K562 (cell line): ENCODE data around the gene VNN1. TPM values are rescaled to one million over a fixed set of nuclear protein-coding genes. Genes with fewer than 3 reads are reported as not detected.

ENCODE experiments used
- ATAC-seq: fragments of 200-7000 bp; cut with Tn5 transposase; 3 replicates; pipeline ENCODE4 v1.9.1; 2020; ENCODE audit warnings: moderate library complexity
- BruUV-seq: library from RNA; stranded (reverse); fragments of 400-500 nt; replicated peaks from 2 replicates; lab custom pipeline; 2021; lab: Mats Ljungman, UMichigan
- CTCF ChIA-PET: fragments of 300-600 bp; formaldehyde crosslinking; extraction: SDS; loops from one replicate; lab custom pipeline; 2021; ENCODE audit warnings: low intra/inter-chr PET ratio; lab: Yijun Ruan, JAX
- POLR2A ChIA-PET: fragments of 300-600, 350-650 bp; sonication (Branson Sonifier 250); formaldehyde crosslinking; extraction: SDS; loops from one replicate; lab custom pipeline; 2021; ENCODE audit warnings: antibody characterized with exemption, inconsistent platforms; lab: Yijun Ruan, JAX
- DNase-seq, 4 experiments: peaks; one replicate each; pipeline versions ENCODE4 v3.0.0 to v3.0.0-alpha.2; 2011 to 2018; ENCODE audit warnings: low spot score in 3 of 4, mixed read lengths in 3 of 4; ENCODE audit errors: extremely low read depth in 1 of 4
- FAIRE-seq: peaks from 2 replicates; lab custom pipeline; 2011; peaks lifted over from hg19 to GRCh38; lab: Jason Lieb, UNC
- H2AFZ ChIP-seq: 2 replicates; pipeline ENCODE4 v1.6.0; 2011; ENCODE audit warnings: low read depth, low read length, control low read depth, inconsistent platforms
- H3K27ac ChIP-seq: fragments of 200-600 bp; 3 replicates; pipeline ENCODE4 v1.8.0; 2011; ENCODE audit warnings: low read depth, mild to moderate bottlenecking, control low read depth, inconsistent platforms, low read length, moderate library complexity, mixed read lengths; ENCODE audit errors: extremely low read depth
- H3K27me3 ChIP-seq, 2 experiments: fragments of 300-600 bp in 1 of 2; 2 replicates in 1 of 2; 3 replicates in 1 of 2; pipeline versions ENCODE4 v1.6.0 to v1.8.0; 2011; ENCODE audit warnings: inconsistent platforms in 2 of 2, low read length in 2 of 2, mild to moderate bottlenecking in 1 of 2, mixed read lengths in 1 of 2, moderate library complexity in 1 of 2; ENCODE audit not compliant: control insufficient read depth in 2 of 2, insufficient read depth in 2 of 2
- H3K36me3 ChIP-seq: fragments of 300-600 bp; 3 replicates; pipeline ENCODE4 v1.8.0; 2011; ENCODE audit warnings: mild to moderate bottlenecking, low read length, inconsistent platforms; ENCODE audit not compliant: control insufficient read depth, insufficient read depth
- H3K4me1 ChIP-seq, 2 experiments: fragments of 200-600 bp in 1 of 2; replicated peaks in 1 of 2; 2 replicates in 1 of 2; 3 replicates in 1 of 2; pipeline versions ENCODE4 v1.5.1 to v1.8.0; 2011; ENCODE audit warnings: inconsistent platforms in 2 of 2, low read length in 2 of 2, mild to moderate bottlenecking in 1 of 2, mixed read lengths in 1 of 2, moderate library complexity in 1 of 2; ENCODE audit not compliant: control insufficient read depth in 2 of 2, insufficient read depth in 2 of 2
- H3K4me2 ChIP-seq: 2 replicates; pipeline ENCODE4 v1.6.1; 2011; ENCODE audit warnings: low read length, control low read depth, inconsistent platforms, mixed read lengths; ENCODE audit not compliant: insufficient read depth
- H3K4me3 ChIP-seq: fragments of 200-600 bp; sonication (generic), shearing (Covaris generic); 2 replicates; pipeline ENCODE4 v1.5.1; 2016; ENCODE audit warnings: control low read depth, inconsistent platforms
- H3K79me2 ChIP-seq: fragments of 200-600 bp; 3 replicates; pipeline ENCODE4 v1.8.0; 2011; ENCODE audit warnings: low read length, inconsistent platforms; ENCODE audit not compliant: control insufficient read depth, insufficient read depth
- H3K9ac ChIP-seq, 2 experiments: 2 replicates each; pipeline versions ENCODE4 v1.6.0 to v1.6.1; 2011; ENCODE audit warnings: low read depth in 2 of 2, low read length in 2 of 2, control low read depth in 1 of 2, inconsistent platforms in 1 of 2, mild to moderate bottlenecking in 1 of 2, mixed read lengths in 1 of 2; ENCODE audit not compliant: insufficient read depth in 1 of 2
- H3K9me1 ChIP-seq: one replicate; pipeline ENCODE4 v1.6.0; 2011; ENCODE audit warnings: inconsistent platforms, mild to moderate bottlenecking, low read length, moderate library complexity; ENCODE audit not compliant: control insufficient read depth, insufficient read depth
- H3K9me3 ChIP-seq: replicated peaks from 2 replicates; pipeline ENCODE4 v1.5.1; 2011; ENCODE audit warnings: low read depth, low read length, inconsistent platforms; ENCODE audit not compliant: control insufficient read depth, insufficient read depth
- H4K20me1 ChIP-seq: replicated peaks from 2 replicates; pipeline ENCODE4 v1.6.1; 2011; ENCODE audit warnings: low read length, inconsistent platforms, mixed read lengths; ENCODE audit not compliant: control insufficient read depth, insufficient read depth
- BCL6 ChIP-seq: fragments of 250-450 bp; sonication (Bioruptor Pico); IDR thresholded peaks from 2 replicates; pipeline ENCODE4 v1.4.0; 2020
- MCM7 ChIP-seq, 2 experiments: fragments of 450-650 bp; IDR thresholded peaks; 2 replicates each; pipeline ENCODE4 v1.6.1; 2016 to 2018
- OTX1 ChIP-seq: fragments of 450-650 bp; formaldehyde crosslinking; IDR thresholded peaks from 2 replicates; pipeline ENCODE4 v1.4.0; 2022; ENCODE audit warnings: mild to moderate bottlenecking
- WGBS: fragments of 100-300 bp; shearing (Covaris generic); methylation state at CpG from one replicate; pipeline ENCODE4 v1.1.6; 2016; ENCODE audit warnings: low coverage, mixed read lengths; ENCODE audit not compliant: insufficient coverage; ENCODE audit errors: missing lambda C conversion rate; 5-methylcytosine and 5-hydroxymethylcytosine counted together
- in situ Hi-C: fragments of 300-500 bp; cut with MboI; formaldehyde crosslinking; loops from 4 replicates; pipeline ENCODE4 v1.15.0; 2018; ENCODE audit warnings: inconsistent platforms, mixed read lengths
- intact Hi-C: fragments of 100-400 bp; cut with micrococcal nuclease; formaldehyde crosslinking; loops from 2 replicates; pipeline ENCODE4 v1.14.2; 2022
- polyA plus RNA-seq, 8 experiments: library from polyadenylated mRNA; depleted of rRNA in 4 of 8; stranded (reverse) in 5 of 8; unstranded in 3 of 8; fragments of >200 nt; fragmentation: Nextera tagmentation in 2 of 8; fragmentation: Illumina TruSeq in 1 of 8; extraction: Ambion mirVana in 2 of 8; extraction: Trizol in 1 of 8; gene quantifications; 2 replicates each; pipeline versions ENCODE4 v1.2.1 to v1.2.3, GENCODE V29; 2011 to 2014; ENCODE audit warnings: inconsistent platforms in 1 of 8, missing spikeins in 1 of 8
- total RNA-seq, 7 experiments: library from RNA; depleted of rRNA in 6 of 7; stranded (reverse); fragments of >200 nt in 6 of 7; fragmentation: Illumina TruSeq in 2 of 7; extraction: Trizol in 2 of 7; gene quantifications; 2 replicates each; pipeline versions ENCODE4 v1.2.1 to v1.2.3, GENCODE V29; 2011 to 2021; ENCODE audit warnings: low replicate concordance in 1 of 7
- TF ChIP-seq, protein P1 (sequence below): fragments of 450-650 bp; IDR thresholded peaks from 2 replicates; pipeline ENCODE4 v1.6.1; 2016; ENCODE audit warnings: missing biosample characterization, missing genetic modification characterization
- TF ChIP-seq, protein P2 (sequence below): fragments of 250-450 bp; sonication (Bioruptor Pico); IDR thresholded peaks from 2 replicates; pipeline ENCODE4 v1.4.0; 2020
- TF ChIP-seq, protein P3 (sequence below): fragments of 450-650 bp; IDR thresholded peaks from 2 replicates; pipeline ENCODE4 v1.6.1; 2014; ENCODE audit warnings: low read depth, mild to moderate bottlenecking, moderate library complexity, borderline replicate concordance

The VNN1 gene
- total and polyA plus RNA-seq, 9 of the 15 experiments (the other 6 are each of a cell fraction or from before 2014, with no cell fraction given): not detected

DNA sequence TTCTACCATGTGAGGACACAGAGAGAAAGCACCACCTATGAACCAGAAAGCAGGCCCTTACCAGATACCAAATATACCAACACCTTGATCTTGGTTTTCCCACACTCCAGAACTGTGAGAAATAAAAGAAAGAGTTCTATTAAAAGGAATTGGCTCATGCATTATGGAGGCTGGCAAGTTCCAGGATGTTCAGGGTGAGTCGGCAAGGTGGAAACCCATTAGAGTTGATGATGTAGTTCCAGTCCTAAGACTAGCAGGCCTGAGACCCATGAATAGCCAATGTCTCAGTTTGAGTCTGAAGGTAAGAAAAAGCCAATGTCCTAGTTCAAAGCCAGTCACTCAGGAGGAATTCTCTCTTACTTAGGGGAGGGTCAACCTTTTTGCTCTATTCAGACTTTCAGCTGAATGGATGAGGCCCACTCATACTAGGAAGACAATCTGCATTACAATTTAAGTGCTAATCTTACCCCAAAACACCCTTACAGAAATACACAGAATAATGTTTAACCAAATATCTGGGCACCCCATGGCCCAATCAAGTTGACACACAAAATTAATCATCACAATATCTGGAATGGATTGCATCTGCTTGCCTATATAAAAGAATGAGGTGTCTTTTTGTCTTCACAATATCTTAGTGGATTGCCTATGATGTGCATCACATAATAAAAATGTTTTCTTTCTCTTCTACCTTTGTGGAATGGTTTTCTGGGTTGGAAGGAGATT, 49.4 kb downstream of the VNN1 start:
- Histone ChIP-seq H3K9ac (no peak overlapping the region), H3K27ac (no peak overlapping the region), H4K20me1 (no peaks in the 10 kb centered on the region), H3K9me1 (no peaks in the 10 kb centered on the region), H2AFZ (no peak overlapping the region), H3K79me2 (no peaks in the 10 kb centered on the region), H3K4me1 (no peaks in the 10 kb centered on the region), H3K9me3 (no peaks in the 10 kb centered on the region), H3K36me3 (no peaks in the 10 kb centered on the region), H3K27me3 (peaks cover 0 to 5% of the 10 kb centered on the region in 2 experiments; a peak in 1 of 5 replicates), H3K4me3 (no peak overlapping the region), H3K4me2 (no peak overlapping the region)
- TF ChIP-seq MCM7 (IDR thresholded peaks at IDR 0.05) (no peak), OTX1 (CRISPR knock-in tag) (no peak), BCL6 (CRISPR knock-in tag) (no peak)
- intact Hi-C loops: loop anchor here (5.0 to 10.0 kb wide), 5 partner anchors 132 to 880 kb away; no protein-coding TSS in a partner anchor
- no peak for ATAC-seq
- WGBS: 0% methylated on average over 1 of the region's 1 CpG
- CTCF ChIA-PET: no interaction called here
- no TSS peak for BruUV-seq
- in situ Hi-C loops: no loop called here
- POLR2A ChIA-PET: no interaction called here
- no peak for FAIRE-seq
- no peak for DNase-seq

DNA sequence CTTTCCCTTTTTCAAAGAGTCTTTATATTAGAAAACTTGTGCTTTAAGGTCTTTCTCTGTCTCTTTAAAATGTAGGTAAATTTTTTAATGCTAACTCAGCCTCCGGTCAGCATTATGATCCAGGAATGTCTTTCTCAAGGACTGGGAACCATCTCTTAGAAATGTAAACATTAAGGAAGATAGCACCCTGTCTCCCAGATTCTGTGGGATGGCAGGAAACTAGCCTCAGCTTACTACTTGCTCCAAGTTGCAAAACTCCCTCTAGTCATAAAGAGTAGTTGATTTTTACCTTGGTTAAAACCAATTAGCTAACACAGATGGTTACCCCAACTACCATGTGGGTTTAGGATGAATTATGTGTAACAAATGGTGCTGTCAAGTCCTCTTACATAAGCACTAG, 50.2 kb downstream of the VNN1 start:
- 0% methylated on average over 1 of the region's 1 CpG for WGBS
- intact Hi-C loops (loop anchor here (10.0 kb wide), 3 partner anchors 161 to 881 kb away; no protein-coding TSS in a partner anchor), in situ Hi-C loops (no loop called here)
- TF ChIP-seq, protein P1, sequence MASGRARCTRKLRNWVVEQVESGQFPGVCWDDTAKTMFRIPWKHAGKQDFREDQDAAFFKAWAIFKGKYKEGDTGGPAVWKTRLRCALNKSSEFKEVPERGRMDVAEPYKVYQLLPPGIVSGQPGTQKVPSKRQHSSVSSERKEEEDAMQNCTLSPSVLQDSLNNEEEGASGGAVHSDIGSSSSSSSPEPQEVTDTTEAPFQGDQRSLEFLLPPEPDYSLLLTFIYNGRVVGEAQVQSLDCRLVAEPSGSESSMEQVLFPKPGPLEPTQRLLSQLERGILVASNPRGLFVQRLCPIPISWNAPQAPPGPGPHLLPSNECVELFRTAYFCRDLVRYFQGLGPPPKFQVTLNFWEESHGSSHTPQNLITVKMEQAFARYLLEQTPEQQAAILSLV (tag): no peak
- TF ChIP-seq, protein P2, sequence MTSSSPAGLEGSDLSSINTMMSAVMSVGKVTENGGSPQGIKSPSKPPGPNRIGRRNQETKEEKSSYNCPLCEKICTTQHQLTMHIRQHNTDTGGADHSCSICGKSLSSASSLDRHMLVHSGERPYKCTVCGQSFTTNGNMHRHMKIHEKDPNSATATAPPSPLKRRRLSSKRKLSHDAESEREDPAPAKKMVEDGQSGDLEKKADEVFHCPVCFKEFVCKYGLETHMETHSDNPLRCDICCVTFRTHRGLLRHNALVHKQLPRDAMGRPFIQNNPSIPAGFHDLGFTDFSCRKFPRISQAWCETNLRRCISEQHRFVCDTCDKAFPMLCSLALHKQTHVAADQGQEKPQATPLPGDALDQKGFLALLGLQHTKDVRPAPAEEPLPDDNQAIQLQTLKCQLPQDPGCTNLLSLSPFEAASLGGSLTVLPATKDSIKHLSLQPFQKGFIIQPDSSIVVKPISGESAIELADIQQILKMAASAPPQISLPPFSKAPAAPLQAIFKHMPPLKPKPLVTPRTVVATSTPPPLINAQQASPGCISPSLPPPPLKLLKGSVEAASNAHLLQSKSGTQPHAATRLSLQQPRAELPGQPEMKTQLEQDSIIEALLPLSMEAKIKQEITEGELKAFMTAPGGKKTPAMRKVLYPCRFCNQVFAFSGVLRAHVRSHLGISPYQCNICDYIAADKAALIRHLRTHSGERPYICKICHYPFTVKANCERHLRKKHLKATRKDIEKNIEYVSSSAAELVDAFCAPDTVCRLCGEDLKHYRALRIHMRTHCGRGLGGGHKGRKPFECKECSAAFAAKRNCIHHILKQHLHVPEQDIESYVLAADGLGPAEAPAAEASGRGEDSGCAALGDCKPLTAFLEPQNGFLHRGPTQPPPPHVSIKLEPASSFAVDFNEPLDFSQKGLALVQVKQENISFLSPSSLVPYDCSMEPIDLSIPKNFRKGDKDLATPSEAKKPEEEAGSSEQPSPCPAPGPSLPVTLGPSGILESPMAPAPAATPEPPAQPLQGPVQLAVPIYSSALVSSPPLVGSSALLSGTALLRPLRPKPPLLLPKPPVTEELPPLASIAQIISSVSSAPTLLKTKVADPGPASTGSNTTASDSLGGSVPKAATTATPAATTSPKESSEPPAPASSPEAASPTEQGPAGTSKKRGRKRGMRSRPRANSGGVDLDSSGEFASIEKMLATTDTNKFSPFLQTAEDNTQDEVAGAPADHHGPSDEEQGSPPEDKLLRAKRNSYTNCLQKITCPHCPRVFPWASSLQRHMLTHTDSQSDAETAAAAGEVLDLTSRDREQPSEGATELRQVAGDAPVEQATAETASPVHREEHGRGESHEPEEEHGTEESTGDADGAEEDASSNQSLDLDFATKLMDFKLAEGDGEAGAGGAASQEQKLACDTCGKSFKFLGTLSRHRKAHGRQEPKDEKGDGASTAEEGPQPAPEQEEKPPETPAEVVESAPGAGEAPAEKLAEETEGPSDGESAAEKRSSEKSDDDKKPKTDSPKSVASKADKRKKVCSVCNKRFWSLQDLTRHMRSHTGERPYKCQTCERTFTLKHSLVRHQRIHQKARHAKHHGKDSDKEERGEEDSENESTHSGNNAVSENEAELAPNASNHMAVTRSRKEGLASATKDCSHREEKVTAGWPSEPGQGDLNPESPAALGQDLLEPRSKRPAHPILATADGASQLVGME (CRISPR knock-in tag): no peak
- TF ChIP-seq, protein P3, sequence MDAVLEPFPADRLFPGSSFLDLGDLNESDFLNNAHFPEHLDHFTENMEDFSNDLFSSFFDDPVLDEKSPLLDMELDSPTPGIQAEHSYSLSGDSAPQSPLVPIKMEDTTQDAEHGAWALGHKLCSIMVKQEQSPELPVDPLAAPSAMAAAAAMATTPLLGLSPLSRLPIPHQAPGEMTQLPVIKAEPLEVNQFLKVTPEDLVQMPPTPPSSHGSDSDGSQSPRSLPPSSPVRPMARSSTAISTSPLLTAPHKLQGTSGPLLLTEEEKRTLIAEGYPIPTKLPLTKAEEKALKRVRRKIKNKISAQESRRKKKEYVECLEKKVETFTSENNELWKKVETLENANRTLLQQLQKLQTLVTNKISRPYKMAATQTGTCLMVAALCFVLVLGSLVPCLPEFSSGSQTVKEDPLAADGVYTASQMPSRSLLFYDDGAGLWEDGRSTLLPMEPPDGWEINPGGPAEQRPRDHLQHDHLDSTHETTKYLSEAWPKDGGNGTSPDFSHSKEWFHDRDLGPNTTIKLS: no peak

More for the DNA sequence above, 50.2 kb downstream of the VNN1 start:
- ATAC-seq: no peak
- H3K27ac ChIP-seq: no peak overlapping the region
- H3K4me1 ChIP-seq: no peaks in the 10 kb centered on the region
- DNase-seq: no peak
- H3K79me2 ChIP-seq: no peaks in the 10 kb centered on the region
- H3K36me3 ChIP-seq: no peaks in the 10 kb centered on the region
- BruUV-seq: no TSS peak
- FAIRE-seq: no peak
- no peaks in the 10 kb centered on the region for H4K20me1 ChIP-seq
- POLR2A ChIA-PET: no interaction called here
- no peaks in the 10 kb centered on the region for H3K9me1 ChIP-seq
- no peak overlapping the region for H3K4me2 ChIP-seq
- CTCF ChIA-PET: no interaction called here
- no peak overlapping the region for H2AFZ ChIP-seq
- H3K9ac ChIP-seq: no peak overlapping the region
- H3K9me3 ChIP-seq: no peaks in the 10 kb centered on the region
- H3K27me3 ChIP-seq: peaks cover 0 to 5% of the 10 kb centered on the region in 2 experiments; a peak in 1 of 5 replicates
- no peak overlapping the region for H3K4me3 ChIP-seq
